ENCODE measurements around the gene ASB16. TPM values are rescaled to one million over a fixed set of nuclear protein-coding genes. Genes with fewer than 3 reads are reported as not detected.
A peak's percentile ranks its signal among the peaks of the same experiment; 100 is the strongest.

ASB16 gene
- total and polyA plus RNA-seq, 10 of the 15 experiments (the other 5 are each of a cell fraction or from before 2014, with no cell fraction given), result 0.07 to 1.1 (median 0.44) TPM; not detected in 5

DNA sequence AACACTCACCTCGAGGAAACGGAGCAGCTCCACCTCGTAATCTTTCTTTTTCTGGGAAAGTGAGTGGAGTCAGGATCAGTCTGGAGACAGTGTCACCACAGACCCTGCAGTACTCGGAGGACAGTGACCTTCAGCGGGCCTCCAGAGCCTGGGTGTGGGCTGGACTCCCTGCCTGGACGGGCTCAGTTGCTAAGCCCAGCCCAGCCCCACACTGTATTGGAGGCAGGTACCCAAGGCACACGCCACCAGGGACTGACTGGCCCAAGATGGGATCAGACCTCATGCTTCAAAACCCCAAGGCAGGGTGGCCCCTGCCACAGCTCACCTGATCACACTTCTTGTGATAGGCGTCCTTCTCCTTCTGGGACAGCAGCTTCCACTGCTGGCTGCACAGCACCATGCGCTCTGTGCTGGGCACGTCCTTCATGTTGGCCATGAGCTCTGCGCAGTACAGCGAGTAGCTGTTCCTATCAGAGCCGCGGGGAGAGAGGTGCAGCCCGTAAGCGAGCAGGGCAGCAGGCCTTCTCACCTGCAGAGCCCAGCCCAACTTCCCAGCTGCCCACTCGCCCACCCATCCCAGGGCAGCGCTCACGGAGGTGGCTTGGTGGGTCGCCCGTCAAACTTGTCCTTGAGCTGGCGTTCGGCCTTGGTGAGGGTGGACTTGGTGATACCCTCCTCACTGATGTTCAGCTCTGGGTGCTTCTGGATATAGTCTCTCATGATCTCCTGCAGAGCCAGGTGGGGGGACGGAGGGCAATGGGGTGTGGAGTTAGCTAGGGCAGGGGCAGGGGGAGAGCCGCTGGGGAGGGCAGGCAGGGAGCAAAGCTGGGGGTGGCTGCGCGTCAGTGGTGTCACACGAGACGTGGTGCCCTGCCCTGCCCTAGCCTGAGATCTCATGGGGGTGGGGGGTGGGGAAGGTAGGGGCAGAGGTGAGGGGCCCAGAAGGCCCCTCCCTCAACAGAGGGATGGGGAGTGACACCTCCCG, 41.1 kb downstream of the ASB16 start:
- peaks cover 22% of the 10 kb centered on the region for H3K79me2 ChIP-seq (ENCODE audit: control insufficient read depth, insufficient read depth, low read length)
- no peak overlapping the region for H3K4me3 ChIP-seq
- no peaks in the 10 kb centered on the region for H3K27me3 ChIP-seq (replicated peaks in 1 of 2; ENCODE audit: control insufficient read depth in 2 of 2, insufficient read depth in 2 of 2, low read length in 1 of 2)
- H3K36me3 ChIP-seq (ENCODE audit: control insufficient read depth in 2 of 2, insufficient read depth in 2 of 2, low read length in 1 of 2), result peaks cover 50 to 60% of the 10 kb centered on the region in 2 experiments
- H3K4me2 ChIP-seq (ENCODE audit: control insufficient read depth, insufficient read depth), result peak overlapping the region; percentile 30; the same call in 1 of the 2 replicates
- no peaks in the 10 kb centered on the region for H3K9me3 ChIP-seq (replicated peaks; ENCODE audit: control insufficient read depth, insufficient read depth, low read length)
- POLR2A ChIA-PET, result interaction anchor here (0.8 to 2.6 kb wide), 6 partner anchors 10 to 136 kb away, joined by 3 to 16 read pairs (median 6); partner anchors contain the start of genes GRN and TMUB2
- DNase-seq (ENCODE audit: low read depth, low spot score) (no peak), ATAC-seq (no peak), FAIRE-seq (no peak)
- H4K20me1 ChIP-seq (ENCODE audit: control insufficient read depth, insufficient read depth), result peaks cover 2% of the 10 kb centered on the region; the same call in 1 of the 2 replicates
- no peak overlapping the region; the same call in 1 of the 2 replicates for H3K27ac ChIP-seq (ENCODE audit: control insufficient read depth, insufficient read depth)
- in situ Hi-C loops (cut with MboI), result loop anchor here (25.0 kb wide), 1 partner anchor 301 kb away; the partner anchor contains the start of gene GPATCH8
- TF ChIP-seq MYC (IDR thresholded peaks at IDR 0.05; ENCODE audit: insufficient read depth, insufficient read length, insufficient replicate concordance, low read length, severe bottlenecking) (no peak), POLR2A (IDR thresholded peaks at IDR 0.05; ENCODE audit: low read depth, low read length) (peak; percentile 67), NR2F1 (conservative IDR thresholded peaks at IDR 0.05) (no peak)
- TF ChIP-seq, protein P1, sequence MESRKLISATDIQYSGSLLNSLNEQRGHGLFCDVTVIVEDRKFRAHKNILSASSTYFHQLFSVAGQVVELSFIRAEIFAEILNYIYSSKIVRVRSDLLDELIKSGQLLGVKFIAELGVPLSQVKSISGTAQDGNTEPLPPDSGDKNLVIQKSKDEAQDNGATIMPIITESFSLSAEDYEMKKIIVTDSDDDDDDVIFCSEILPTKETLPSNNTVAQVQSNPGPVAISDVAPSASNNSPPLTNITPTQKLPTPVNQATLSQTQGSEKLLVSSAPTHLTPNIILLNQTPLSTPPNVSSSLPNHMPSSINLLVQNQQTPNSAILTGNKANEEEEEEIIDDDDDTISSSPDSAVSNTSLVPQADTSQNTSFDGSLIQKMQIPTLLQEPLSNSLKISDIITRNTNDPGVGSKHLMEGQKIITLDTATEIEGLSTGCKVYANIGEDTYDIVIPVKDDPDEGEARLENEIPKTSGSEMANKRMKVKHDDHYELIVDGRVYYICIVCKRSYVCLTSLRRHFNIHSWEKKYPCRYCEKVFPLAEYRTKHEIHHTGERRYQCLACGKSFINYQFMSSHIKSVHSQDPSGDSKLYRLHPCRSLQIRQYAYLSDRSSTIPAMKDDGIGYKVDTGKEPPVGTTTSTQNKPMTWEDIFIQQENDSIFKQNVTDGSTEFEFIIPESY (IDR thresholded peaks at IDR 0.05), result no peak
- RAD21 ChIA-PET (ENCODE audit: unreplicated experiment), result interaction anchor here (3.1 to 3.7 kb wide), 3 partner anchors 114 to 139 kb away, joined by 21 to 40 read pairs (median 31); partner anchors contain the start of genes GRN and SLC25A39
- CTCF ChIA-PET, result interaction anchor here (1.1 to 7.0 kb wide), 9 partner anchors 11 to 311 kb away, joined by 3 to 135 read pairs (median 13); partner anchors contain the start of genes ATXN7L3, GRN, SLC25A39 and SLC4A1
- intact Hi-C loops (cut with micrococcal nuclease; ENCODE audit: unreplicated experiment), result loop anchor here (10.0 kb wide), 1 partner anchor 293 kb away; the partner anchor contains the start of gene GPATCH8
- peaks cover 32% of the 10 kb centered on the region for H3K4me1 ChIP-seq (ENCODE audit: control insufficient read depth, insufficient read depth, low read length)
- WGBS (ENCODE audit: insufficient coverage, insufficient replicate concordance, low lambda C conversion rate, missing lambda C conversion rate), result 88% methylated on average over 24 of the region's 30 CpGs
- SMC1A ChIA-PET (ENCODE audit: uncharacterized antibody, unreplicated experiment), result interaction anchor here (1.8 to 3.1 kb wide), 4 partner anchors 14 to 120 kb away, joined by 4 to 38 read pairs (median 9); no protein-coding TSS in a partner anchor
- no peak overlapping the region for H3K9ac ChIP-seq (ENCODE audit: control insufficient read depth, insufficient read depth, low read length)
- BruUV-seq (replicated peaks), result no TSS peak
- H2AFZ ChIP-seq (ENCODE audit: control insufficient read depth, low read depth, low read length), result no peak overlapping the region
